HepG2 (cell line): ENCODE measurements around the gene PMAIP1. TPM values are rescaled to one million over a fixed set of nuclear protein-coding genes. Genes with fewer than 3 reads are reported as not detected.

ENCODE experiments used
- ATAC-seq: fragments of 200-7000 bp; cut with Tn5 transposase; 3 replicates; pipeline ENCODE4 v1.9.1; 2020; ENCODE audit warnings: mild to moderate bottlenecking, moderate library complexity
- BruUV-seq: library from RNA; stranded (reverse); fragments of 400-500 nt; replicated peaks from 2 replicates; lab custom pipeline; 2021; lab: Mats Ljungman, UMichigan
- CTCF ChIA-PET: fragments of 300-600 bp; formaldehyde crosslinking; extraction: SDS; loops from one replicate; lab custom pipeline; 2021; ENCODE audit warnings: low total read pairs, inconsistent platforms, low intra/inter-chr PET ratio; lab: Yijun Ruan, JAX
- POLR2A ChIA-PET: fragments of 350-600 bp; sonication (Branson Sonifier 250); formaldehyde crosslinking; loops from one replicate; lab custom pipeline; 2020; ENCODE audit warnings: antibody characterized with exemption, inconsistent platforms; lab: Yijun Ruan, JAX
- DNase-seq: peaks from one replicate; pipeline ENCODE4 v3.0.0-alpha.2; 2015; ENCODE audit warnings: low spot score
- FAIRE-seq: peaks from 3 replicates; lab custom pipeline; 2011; peaks lifted over from hg19 to GRCh38; lab: Jason Lieb, UNC
- H2AFZ ChIP-seq: one replicate; pipeline ENCODE4 v1.6.1; 2011; ENCODE audit warnings: low read length, inconsistent platforms
- H3K27ac ChIP-seq: fragments of 300-600 bp; 3 replicates; pipeline ENCODE4 v1.8.0; 2011; ENCODE audit warnings: mixed run types, mild to moderate bottlenecking, mixed read lengths, low read length, inconsistent platforms; ENCODE audit not compliant: insufficient read depth; ENCODE audit errors: extremely low read length
- H3K27me3 ChIP-seq, 2 experiments: fragments of 200-600 bp in 1 of 2; 2 replicates in 1 of 2; 3 replicates in 1 of 2; pipeline versions ENCODE4 v1.6.0 to v1.8.0; 2011; ENCODE audit warnings: low read length in 2 of 2, mild to moderate bottlenecking in 2 of 2, moderate library complexity in 2 of 2, inconsistent platforms in 1 of 2; ENCODE audit not compliant: insufficient read depth in 2 of 2, control insufficient read depth in 1 of 2
- H3K36me3 ChIP-seq, 2 experiments: fragments of 200-600 bp in 1 of 2; replicated peaks in 1 of 2; 2 replicates in 1 of 2; 3 replicates in 1 of 2; pipeline versions ENCODE4 v1.5.1 to v1.8.0; 2011; ENCODE audit warnings: low read length in 2 of 2, inconsistent platforms in 1 of 2; ENCODE audit not compliant: insufficient read depth in 2 of 2, control insufficient read depth in 1 of 2
- H3K4me1 ChIP-seq: 2 replicates; pipeline ENCODE4 v1.5.1; 2012; ENCODE audit warnings: low read length, inconsistent platforms; ENCODE audit not compliant: insufficient read depth
- H3K4me2 ChIP-seq: 2 replicates; pipeline ENCODE4 v1.6.0; 2011; ENCODE audit warnings: low read depth, low read length, inconsistent platforms
- H3K4me3 ChIP-seq, 3 experiments: fragments of 200-600 bp in 1 of 3; sonication (generic), shearing (Covaris generic) in 1 of 3; replicated peaks in 1 of 3; 2 replicates each; pipeline ENCODE4 v1.5.1; 2011 to 2016; ENCODE audit warnings: low read length in 3 of 3, inconsistent platforms in 2 of 3, low read depth in 2 of 3, mild to moderate bottlenecking in 2 of 3, control low read depth in 1 of 3, mixed read lengths in 1 of 3; ENCODE audit not compliant: insufficient read depth in 1 of 3
- H3K79me2 ChIP-seq: one replicate; pipeline ENCODE4 v1.6.1; 2011; ENCODE audit warnings: low read length, inconsistent platforms; ENCODE audit not compliant: insufficient read depth
- H3K9ac ChIP-seq: 2 replicates; pipeline ENCODE4 v1.6.0; 2011; ENCODE audit warnings: mild to moderate bottlenecking, low read depth, low read length, inconsistent platforms; ENCODE audit not compliant: insufficient read depth
- H3K9me3 ChIP-seq: 2 replicates; pipeline ENCODE4 v1.5.1; 2012; ENCODE audit warnings: mild to moderate bottlenecking, low read length
- H4K20me1 ChIP-seq: 2 replicates; pipeline ENCODE4 v1.6.0; 2011; ENCODE audit warnings: inconsistent platforms, mild to moderate bottlenecking, low read length, moderate library complexity; ENCODE audit not compliant: insufficient read depth
- FOXA3 ChIP-seq: IDR thresholded peaks from 2 replicates; pipeline ENCODE4 v1.6.1; 2016; ENCODE audit warnings: missing genetic modification reagents, missing compliant biosample characterization
- NCOR1 ChIP-seq: fragments of 200-600 bp; sonication (generic); IDR thresholded peaks from 2 replicates; pipeline ENCODE4 v1.7.0; 2017; ENCODE audit warnings: antibody characterized with exemption, low read length, borderline replicate concordance
- NFIC ChIP-seq: IDR thresholded peaks from 2 replicates; pipeline ENCODE4 v1.6.1; 2012; ENCODE audit warnings: mild to moderate bottlenecking, low read length, inconsistent platforms
- ZC3H4 ChIP-seq: sonication (generic); formaldehyde crosslinking; IDR thresholded peaks from 2 replicates; pipeline ENCODE4 v1.4.0; 2020; ENCODE audit warnings: missing genetic modification reagents, borderline replicate concordance
- WGBS: methylation state at CpG from one replicate; pipeline ENCODE4 v1.1.6; 2017; ENCODE audit warnings: low lambda C conversion rate; 5-methylcytosine and 5-hydroxymethylcytosine counted together
- in situ Hi-C: cut with HindIII; loops from 2 replicates; pipeline ENCODE4 v1.10.0; 2017; ENCODE audit warnings: low pct_unique_long_range_greater_than_20kb; ENCODE audit not compliant: extremely low pct_ligation_motif_present
- intact Hi-C: fragments of 100-400 bp; cut with micrococcal nuclease; formaldehyde crosslinking; loops from one replicate; pipeline ENCODE4 v1.10.0; 2022; ENCODE audit not compliant: unreplicated experiment
- polyA plus RNA-seq, 8 experiments: library from polyadenylated mRNA; depleted of rRNA in 3 of 8; stranded (reverse) in 7 of 8; unstranded in 1 of 8; fragments of >200 nt; fragmentation: Illumina TruSeq in 4 of 8; extraction: Trizol in 4 of 8; gene quantifications; 2 replicates each; pipeline versions ENCODE4 v1.2.1 to v1.2.3, GENCODE V29; 2011 to 2016; ENCODE audit warnings: low read depth in 4 of 8, missing spikeins in 1 of 8, mixed read lengths in 1 of 8; ENCODE audit not compliant: insufficient read depth in 1 of 8
- total RNA-seq, 5 experiments: library from RNA; depleted of rRNA; stranded (reverse); fragments of >200 nt; fragmentation: Illumina TruSeq; extraction: Trizol; gene quantifications; 2 replicates each; pipeline ENCODE4 v1.2.3, GENCODE V29; 2016; ENCODE audit warnings: low read depth in 1 of 5
- TF ChIP-seq, protein P1 (sequence below): sonication (generic); formaldehyde crosslinking; IDR thresholded peaks from 2 replicates; pipeline ENCODE4 v1.4.0; 2020; ENCODE audit warnings: missing genetic modification reagents

Gene PMAIP1
- total and polyA plus RNA-seq, 2 of the 13 experiments (the other 11 are each of a cell fraction or from before 2014, with no cell fraction given), result 1.5 to 1.7 TPM

DNA sequence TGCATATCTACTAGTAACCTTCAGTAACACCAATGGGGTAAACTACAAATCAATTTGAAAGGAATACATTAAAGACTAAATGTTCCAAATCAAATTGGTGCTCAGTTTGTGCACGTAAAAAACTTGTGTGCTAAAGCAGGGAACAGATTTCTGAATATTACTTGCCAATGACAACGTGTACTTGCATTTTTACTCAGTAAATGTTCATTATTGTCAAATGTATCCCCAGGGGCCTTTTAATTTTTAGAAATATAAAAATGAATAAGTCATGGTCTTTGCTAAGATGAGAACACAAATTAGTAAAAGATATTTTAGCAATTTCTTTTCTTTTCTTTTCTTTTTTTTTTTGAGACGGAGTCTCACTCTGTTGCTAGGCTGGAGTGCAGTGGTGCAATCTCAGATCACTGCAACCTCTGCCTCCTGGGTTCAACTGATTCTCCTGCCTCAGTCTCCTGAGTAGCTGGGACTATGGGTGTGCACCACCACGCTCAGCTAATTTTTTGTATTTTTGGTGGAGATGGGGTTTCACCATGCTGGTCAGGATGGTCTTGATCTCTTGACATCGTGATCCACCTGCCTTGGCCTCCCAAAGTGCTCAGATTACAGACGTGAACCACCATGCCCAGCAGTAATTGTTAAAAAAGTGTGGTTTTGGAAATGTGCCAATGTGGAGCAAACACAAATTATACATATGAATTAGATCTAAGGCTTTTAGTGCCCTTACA lies 52.6 kb downstream of the PMAIP1 start:
- ATAC-seq (no peak), DNase-seq (no peak), FAIRE-seq (no peak)
- WGBS, result 5% methylated on average over 6 of the region's 6 CpGs
- H3K4me1 ChIP-seq, result no peaks in the 10 kb centered on the region
- no peaks in the 10 kb centered on the region for H3K9me3 ChIP-seq
- no peak overlapping the region for H2AFZ ChIP-seq
- intact Hi-C loops (no loop called here), in situ Hi-C loops (no loop called here)
- H4K20me1 ChIP-seq, result no peaks in the 10 kb centered on the region
- no peak overlapping the region for H3K4me2 ChIP-seq
- ChIA-PET CTCF (no interaction called here), POLR2A (no interaction called here)
- H3K9ac ChIP-seq, result no peak overlapping the region
- no peaks in the 10 kb centered on the region for H3K27me3 ChIP-seq
- no peak overlapping the region for H3K4me3 ChIP-seq
- H3K36me3 ChIP-seq, result no peaks in the 10 kb centered on the region
- no peaks in the 10 kb centered on the region for H3K79me2 ChIP-seq
- BruUV-seq, result no TSS peak
- TF ChIP-seq NCOR1 (no peak), FOXA3 (CRISPR knock-in tag) (no peak), ZC3H4 (CRISPR knock-in tag) (no peak), NFIC (no peak)
- TF ChIP-seq, protein P1, sequence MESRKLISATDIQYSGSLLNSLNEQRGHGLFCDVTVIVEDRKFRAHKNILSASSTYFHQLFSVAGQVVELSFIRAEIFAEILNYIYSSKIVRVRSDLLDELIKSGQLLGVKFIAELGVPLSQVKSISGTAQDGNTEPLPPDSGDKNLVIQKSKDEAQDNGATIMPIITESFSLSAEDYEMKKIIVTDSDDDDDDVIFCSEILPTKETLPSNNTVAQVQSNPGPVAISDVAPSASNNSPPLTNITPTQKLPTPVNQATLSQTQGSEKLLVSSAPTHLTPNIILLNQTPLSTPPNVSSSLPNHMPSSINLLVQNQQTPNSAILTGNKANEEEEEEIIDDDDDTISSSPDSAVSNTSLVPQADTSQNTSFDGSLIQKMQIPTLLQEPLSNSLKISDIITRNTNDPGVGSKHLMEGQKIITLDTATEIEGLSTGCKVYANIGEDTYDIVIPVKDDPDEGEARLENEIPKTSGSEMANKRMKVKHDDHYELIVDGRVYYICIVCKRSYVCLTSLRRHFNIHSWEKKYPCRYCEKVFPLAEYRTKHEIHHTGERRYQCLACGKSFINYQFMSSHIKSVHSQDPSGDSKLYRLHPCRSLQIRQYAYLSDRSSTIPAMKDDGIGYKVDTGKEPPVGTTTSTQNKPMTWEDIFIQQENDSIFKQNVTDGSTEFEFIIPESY (CRISPR knock-in tag), result no peak
- TF ChIP-seq, all 625 proteins: peak for 0
- no peak overlapping the region for H3K27ac ChIP-seq

Other genes starting within 250 kb of the PMAIP1 start
- gene CCBE1, start 202.6 kb upstream of the PMAIP1 start, total RNA-seq (2016; rRNA removed; fragmentation: Illumina TruSeq; extraction: Trizol), result not detected in 2 replicates
- gene CCBE1, start 202.6 kb upstream of the PMAIP1 start, polyA plus RNA-seq (2011; rRNA removed), result not detected in 2 replicates